Choroid plexus epithelial cell (primary cell): Measurements from ENCODE around the gene C1RL.
A peak's percentile ranks its signal among the peaks of the same experiment; 100 is the strongest.

Experiments used
- DNase-seq: peaks from one replicate; pipeline ENCODE4 v3.0.0-alpha.2; 2010; ENCODE audit warnings: low read depth
- H3K4me3 ChIP-seq: 2 replicates; pipeline ENCODE4 v1.5.1; 2011; ENCODE audit warnings: low read depth, mild to moderate bottlenecking, control low read depth, low read length, moderate library complexity
- CTCF ChIP-seq: conservative IDR thresholded peaks from 2 replicates; pipeline ENCODE4 v1.5.1; 2011; ENCODE audit warnings: low read depth, mild to moderate bottlenecking, control low read depth, inconsistent platforms, low read length, moderate library complexity

C1RL gene

GRCh38 chr12:7083125-7083524, 25.9 kb downstream of the C1RL start:
- no peak overlapping the region for H3K4me3 ChIP-seq
- no peak for TF ChIP-seq CTCF
- no peak for DNase-seq

- no peak for DNase-seq
- no peak overlapping the region for H3K4me3 ChIP-seq
- no peak for TF ChIP-seq CTCF
Observed at GRCh38 chr12:7081037-7081436, 28.0 kb downstream of the C1RL start.

GRCh38 chr12:7079826-7080125, 29.2 kb downstream of the C1RL start:
- no peak overlapping the region for H3K4me3 ChIP-seq

GRCh38 chr12:7078163-7078562, 30.9 kb downstream of the C1RL start:
- no peak overlapping the region for H3K4me3 ChIP-seq
- no peak for TF ChIP-seq CTCF
- no peak for DNase-seq

More at GRCh38 chr12:7079826-7080125, 29.2 kb downstream of the C1RL start:
- TF ChIP-seq CTCF, result no peak
- DNase-seq, result peak; percentile 80

- no peak for TF ChIP-seq CTCF
- DNase-seq, result no peak
- H3K4me3 ChIP-seq, result no peak overlapping the region
Observed at GRCh38 chr12:7076493-7076892, 32.5 kb downstream of the C1RL start.

GRCh38 chr12:7075939-7076338, 33.1 kb downstream of the C1RL start:
- no peak overlapping the region for H3K4me3 ChIP-seq
- DNase-seq, result peak; percentile 53
- no peak for TF ChIP-seq CTCF

GRCh38 chr12:7075518-7075917, 33.5 kb downstream of the C1RL start:
- no peak for DNase-seq
- TF ChIP-seq CTCF, result no peak

More at GRCh38 chr12:7075518-7075917, 33.5 kb downstream of the C1RL start:
- H3K4me3 ChIP-seq, result no peak overlapping the region
